Omental fat pad (tissue), 4 donors: ENCODE results near the gene ARHGAP26. TPM values are rescaled to one million over a fixed set of nuclear protein-coding genes. Genes with fewer than 3 reads are reported as not detected.

Experiments used
- ATAC-seq: fragments of 150-250 bp; one replicate; pipeline ENCODE4 v1.9.1; 2016; ENCODE audit warnings: mild to moderate bottlenecking, moderate library complexity; ENCODE audit not compliant: low FRiP score
- DNase-seq: peaks from one replicate; pipeline ENCODE4 v3.0.0-alpha.2; 2019; ENCODE audit warnings: low spot score
- total RNA-seq, 4 donors: library from RNA; depleted of rRNA; stranded (reverse); fragments of >200 nt; gene quantifications; one replicate each; pipeline ENCODE4 v1.1.0, GENCODE V29; 2016
- TF ChIP-seq, protein P1 (sequence below), 3 donors: fragments of 450-650 bp; IDR thresholded peaks; one replicate each; pipeline ENCODE4 v1.5.1; 2016 to 2017; ENCODE audit warnings: antibody characterized with exemption in 3 of 3, mild to moderate bottlenecking in 3 of 3, moderate library complexity in 2 of 3

ARHGAP26 gene
- total RNA-seq, 4 donors from 2014 or later, result 40.4 to 134 (median 63.6) TPM

DNA sequence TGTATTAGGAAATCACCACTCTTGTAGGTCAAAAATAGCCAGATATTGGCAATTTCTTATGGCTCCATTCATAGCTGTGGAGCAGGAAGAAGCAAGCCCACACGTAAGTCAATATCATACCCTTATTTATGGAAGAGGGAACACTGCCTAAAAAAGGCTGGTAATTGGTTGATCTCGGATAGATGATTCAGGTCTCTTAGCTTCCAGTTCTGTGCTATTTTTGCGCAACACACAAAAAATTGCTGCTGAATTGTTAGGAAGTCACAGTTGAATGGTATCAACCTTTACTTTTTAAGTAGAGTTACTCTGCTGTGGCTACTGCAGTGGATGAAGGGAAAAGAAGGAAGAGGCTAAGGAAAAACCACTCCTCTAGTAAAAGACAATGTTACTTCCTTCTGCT lies 168.8 kb downstream of the ARHGAP26 start:
- TF ChIP-seq, protein P1, sequence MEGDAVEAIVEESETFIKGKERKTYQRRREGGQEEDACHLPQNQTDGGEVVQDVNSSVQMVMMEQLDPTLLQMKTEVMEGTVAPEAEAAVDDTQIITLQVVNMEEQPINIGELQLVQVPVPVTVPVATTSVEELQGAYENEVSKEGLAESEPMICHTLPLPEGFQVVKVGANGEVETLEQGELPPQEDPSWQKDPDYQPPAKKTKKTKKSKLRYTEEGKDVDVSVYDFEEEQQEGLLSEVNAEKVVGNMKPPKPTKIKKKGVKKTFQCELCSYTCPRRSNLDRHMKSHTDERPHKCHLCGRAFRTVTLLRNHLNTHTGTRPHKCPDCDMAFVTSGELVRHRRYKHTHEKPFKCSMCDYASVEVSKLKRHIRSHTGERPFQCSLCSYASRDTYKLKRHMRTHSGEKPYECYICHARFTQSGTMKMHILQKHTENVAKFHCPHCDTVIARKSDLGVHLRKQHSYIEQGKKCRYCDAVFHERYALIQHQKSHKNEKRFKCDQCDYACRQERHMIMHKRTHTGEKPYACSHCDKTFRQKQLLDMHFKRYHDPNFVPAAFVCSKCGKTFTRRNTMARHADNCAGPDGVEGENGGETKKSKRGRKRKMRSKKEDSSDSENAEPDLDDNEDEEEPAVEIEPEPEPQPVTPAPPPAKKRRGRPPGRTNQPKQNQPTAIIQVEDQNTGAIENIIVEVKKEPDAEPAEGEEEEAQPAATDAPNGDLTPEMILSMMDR (IDR thresholded peaks at IDR 0.05), result no peak
- DNase-seq (no peak), ATAC-seq (no peak)

DNA sequence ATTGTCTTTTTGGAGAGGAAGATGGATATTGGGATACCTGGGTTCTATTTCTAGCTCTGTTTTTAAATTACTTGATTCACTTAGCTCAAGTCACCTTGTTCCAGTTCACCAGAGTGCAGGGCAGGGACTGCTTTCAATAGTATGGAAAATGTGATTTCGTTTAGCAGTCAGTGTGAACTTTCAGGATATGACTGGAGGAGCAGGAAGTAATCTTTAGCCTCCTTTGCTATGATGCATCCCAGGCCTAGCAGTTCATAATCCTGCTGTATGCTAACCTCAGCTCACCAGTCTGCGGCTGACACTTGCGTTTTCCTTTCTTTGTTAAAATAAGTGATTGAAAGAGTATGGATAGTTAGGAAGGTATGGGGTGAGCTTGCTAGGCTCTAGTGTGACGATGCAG lies 169.7 kb downstream of the ARHGAP26 start:
- TF ChIP-seq, protein P1 (IDR thresholded peaks at IDR 0.05), result no peak
- ATAC-seq, result no peak
- no peak for DNase-seq

DNA sequence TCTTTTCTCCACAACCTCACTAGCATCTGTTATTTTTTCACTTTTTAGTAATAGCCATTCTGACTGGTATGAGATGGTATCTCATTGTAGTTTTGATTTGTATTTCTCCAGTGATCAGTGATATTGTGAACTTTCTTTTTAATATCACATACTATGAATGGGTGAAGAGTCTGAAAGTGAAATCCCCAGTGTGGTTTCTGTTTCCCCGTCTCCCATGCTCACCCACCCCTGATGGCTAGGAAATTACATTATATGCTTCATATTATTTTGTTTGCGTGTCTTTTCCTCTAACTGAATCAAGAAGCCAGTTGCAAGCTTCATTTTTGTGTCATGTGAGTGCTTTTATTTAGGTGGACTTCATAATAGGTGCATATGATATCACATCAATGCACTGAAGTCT lies 171.1 kb downstream of the ARHGAP26 start:
- no peak for ATAC-seq
- no peak for DNase-seq
- TF ChIP-seq, protein P1 (IDR thresholded peaks at IDR 0.05), result no peak

DNA sequence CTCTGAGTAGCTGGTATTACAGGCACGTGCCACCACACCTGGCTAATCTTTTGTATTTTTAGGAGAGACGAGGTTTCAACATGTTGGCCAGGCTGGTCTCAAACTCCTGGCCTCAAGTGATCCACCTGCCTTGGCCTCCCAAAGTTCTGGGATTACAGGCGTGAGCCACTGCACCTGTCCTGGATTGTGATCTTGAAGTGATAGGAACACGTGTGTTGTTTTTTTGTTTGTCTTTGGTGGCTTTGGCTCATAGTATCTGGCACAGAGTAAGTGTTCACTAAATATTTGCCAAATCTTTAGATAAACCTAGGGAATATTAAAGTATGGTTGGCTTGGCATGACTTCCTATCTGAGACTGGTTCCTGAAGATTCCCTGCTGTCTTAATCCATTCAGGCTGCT lies 172.7 kb downstream of the ARHGAP26 start:
- DNase-seq (no peak), ATAC-seq (no peak)
- TF ChIP-seq, protein P1 (IDR thresholded peaks at IDR 0.05), result no peak

DNA sequence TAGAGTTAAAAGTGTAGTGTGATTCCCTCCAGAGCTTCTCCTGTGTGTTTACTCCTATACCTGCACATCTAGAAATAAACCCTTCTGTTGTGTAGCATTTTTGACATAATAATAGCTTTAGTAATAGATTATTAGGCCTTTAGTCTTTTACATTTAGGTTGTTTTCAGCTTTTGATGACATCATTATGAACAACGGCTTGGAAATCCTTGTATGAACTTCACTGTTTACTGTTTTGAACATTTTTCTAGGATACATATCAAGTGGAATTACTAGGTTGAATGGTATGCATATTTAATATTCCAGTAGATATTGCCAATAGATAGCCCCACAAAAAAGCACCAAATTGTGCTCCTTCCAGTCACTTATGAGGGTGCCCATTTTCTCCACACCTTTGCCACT lies 174.0 kb downstream of the ARHGAP26 start:
- TF ChIP-seq, protein P1 (IDR thresholded peaks at IDR 0.05), result no peak
- no peak for ATAC-seq
- DNase-seq, result no peak

DNA sequence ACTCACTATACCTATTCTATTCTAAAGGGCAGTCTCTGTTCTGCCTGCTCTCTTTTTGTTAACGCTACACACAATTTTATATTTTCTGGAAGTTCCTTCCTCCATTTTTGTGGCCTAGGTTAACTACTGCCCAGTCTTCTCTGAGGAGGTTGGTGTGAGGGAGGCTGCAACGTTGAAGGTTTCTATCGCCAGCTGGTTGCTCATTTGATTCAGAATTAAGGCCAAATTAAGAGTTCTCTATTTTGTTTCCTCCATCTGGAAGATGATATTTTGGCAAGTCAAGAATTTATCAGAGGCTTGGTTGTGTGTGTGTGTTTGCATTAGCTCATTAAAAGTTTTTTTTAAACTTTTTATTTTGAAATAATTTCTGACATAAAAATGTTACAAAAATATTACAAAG lies 175.1 kb downstream of the ARHGAP26 start:
- TF ChIP-seq, protein P1 (IDR thresholded peaks at IDR 0.05), result no peak
- ATAC-seq (no peak), DNase-seq (no peak)

DNA sequence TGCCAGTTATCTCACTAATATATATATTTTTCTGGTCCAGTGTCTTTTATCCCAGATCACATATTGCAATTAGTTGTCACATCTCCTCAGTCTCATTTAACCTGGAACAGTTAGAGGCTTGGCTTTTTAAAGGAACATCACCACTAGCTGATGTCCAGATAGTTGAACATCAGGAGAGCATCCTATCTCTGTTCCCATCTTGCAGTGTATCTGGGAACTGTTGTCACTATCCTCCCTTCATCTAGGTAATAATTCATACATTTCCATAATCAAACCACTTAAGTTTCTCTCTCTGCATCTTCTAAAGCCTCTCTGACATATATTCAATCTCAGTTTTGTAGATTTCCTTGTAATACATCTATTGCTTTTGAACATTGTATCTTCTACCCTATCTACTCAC lies 175.7 kb downstream of the ARHGAP26 start:
- no peak for ATAC-seq
- TF ChIP-seq, protein P1 (IDR thresholded peaks at IDR 0.05), result no peak

More for the DNA sequence above, 175.7 kb downstream of the ARHGAP26 start:
- no peak for DNase-seq
